Mucosa of rectum (tissue), 2 donors: Measurements from ENCODE around the gene PRKCA.

Experiments
- H3K27ac ChIP-seq, 2 donors: one replicate each; pipeline ENCODE4 v1.7.0; 2013; ENCODE audit warnings: inconsistent platforms in 2 of 2, low read depth in 2 of 2, low read length in 2 of 2
- H3K27me3 ChIP-seq, 2 donors: one replicate each; pipeline ENCODE4 v1.7.0; 2013; ENCODE audit warnings: low read length in 2 of 2; ENCODE audit not compliant: control insufficient read depth in 2 of 2, insufficient read depth in 2 of 2
- H3K36me3 ChIP-seq, 2 donors: one replicate each; pipeline ENCODE4 v1.7.0; 2013; ENCODE audit warnings: low read length in 2 of 2; ENCODE audit not compliant: control insufficient read depth in 2 of 2, insufficient read depth in 2 of 2
- H3K4me1 ChIP-seq, 2 donors: one replicate each; pipeline ENCODE4 v1.7.0; 2013; ENCODE audit warnings: low read length in 2 of 2, mild to moderate bottlenecking in 1 of 2; ENCODE audit not compliant: control insufficient read depth in 2 of 2, insufficient read depth in 2 of 2
- H3K4me3 ChIP-seq, 2 donors: one replicate each; pipeline ENCODE4 v1.7.0; 2013; ENCODE audit warnings: low read length in 2 of 2
- H3K9ac ChIP-seq, 2 donors: one replicate each; pipeline ENCODE4 v1.7.0; 2013; ENCODE audit warnings: low read length in 2 of 2, low read depth in 1 of 2, mild to moderate bottlenecking in 1 of 2
- H3K9me3 ChIP-seq, 2 donors: one replicate each; pipeline ENCODE4 v1.7.0; 2013; ENCODE audit warnings: low read length in 2 of 2; ENCODE audit not compliant: control insufficient read depth in 2 of 2
- donor health status: healthy.
- donor health status: Normal muscosa, but diverticular disease.

Gene PRKCA

GRCh38 chr17:66726846-66727245 is 424.4 kb downstream of the PRKCA start:
- Histone ChIP-seq H3K27me3 (no peaks in the 10 kb centered on the region), H3K4me3 (no peak overlapping the region), H3K36me3 (no peaks in the 10 kb centered on the region), H3K4me1 (peaks cover 19 to 25% of the 10 kb centered on the region in 2 donors), H3K9me3 (no peaks in the 10 kb centered on the region), H3K27ac (no peak overlapping the region), H3K9ac (no peak overlapping the region)

- Histone ChIP-seq H3K36me3 (peaks cover 0 to 4% of the 10 kb centered on the region in 2 donors), H3K27ac (peak overlapping the region in 1 of 2 donors; percentile 18), H3K9me3 (no peaks in the 10 kb centered on the region), H3K27me3 (no peaks in the 10 kb centered on the region), H3K4me1 (peaks cover 19 to 25% of the 10 kb centered on the region in 2 donors), H3K9ac (no peak overlapping the region), H3K4me3 (no peak overlapping the region)
Observed at GRCh38 chr17:66727634-66728570, 425.5 kb downstream of the PRKCA start.

- Histone ChIP-seq H3K4me1 (peaks cover 7 to 13% of the 10 kb centered on the region in 2 donors), H3K4me3 (no peak overlapping the region), H3K36me3 (peaks cover 3 to 4% of the 10 kb centered on the region in 2 donors), H3K27ac (no peak overlapping the region), H3K27me3 (no peaks in the 10 kb centered on the region), H3K9me3 (no peaks in the 10 kb centered on the region), H3K9ac (no peak overlapping the region)
Observed at GRCh38 chr17:66730461-66730923, 428.1 kb downstream of the PRKCA start.

GRCh38 chr17:66733759-66734158 is 431.3 kb downstream of the PRKCA start:
- H3K4me3 ChIP-seq: no peak overlapping the region
- H3K27me3 ChIP-seq: no peaks in the 10 kb centered on the region
- peaks cover 9 to 12% of the 10 kb centered on the region in 2 donors for H3K36me3 ChIP-seq
- no peaks in the 10 kb centered on the region for H3K9me3 ChIP-seq
- H3K9ac ChIP-seq: no peak overlapping the region
- no peaks in the 10 kb centered on the region for H3K4me1 ChIP-seq
- no peak overlapping the region for H3K27ac ChIP-seq

- Histone ChIP-seq H3K36me3 (peaks cover 9 to 13% of the 10 kb centered on the region in 2 donors), H3K4me3 (no peak overlapping the region), H3K27me3 (no peaks in the 10 kb centered on the region), H3K4me1 (no peaks in the 10 kb centered on the region), H3K9me3 (no peaks in the 10 kb centered on the region), H3K9ac (no peak overlapping the region), H3K27ac (no peak overlapping the region)
Observed at GRCh38 chr17:66734186-66734943, 432.0 kb downstream of the PRKCA start.

- no peak overlapping the region for H3K27ac ChIP-seq
- H3K27me3 ChIP-seq: no peaks in the 10 kb centered on the region
- no peak overlapping the region for H3K9ac ChIP-seq
- no peak overlapping the region for H3K4me3 ChIP-seq
- H3K9me3 ChIP-seq: no peaks in the 10 kb centered on the region
- H3K36me3 ChIP-seq: peaks cover 13 to 21% of the 10 kb centered on the region in 2 donors
- no peaks in the 10 kb centered on the region for H3K4me1 ChIP-seq
Observed at GRCh38 chr17:66737524-66737923, 435.1 kb downstream of the PRKCA start.

GRCh38 chr17:66738301-66738700 is 435.9 kb downstream of the PRKCA start:
- no peaks in the 10 kb centered on the region for H3K27me3 ChIP-seq
- no peak overlapping the region for H3K9ac ChIP-seq
- H3K36me3 ChIP-seq: peaks cover 15 to 23% of the 10 kb centered on the region in 2 donors
- H3K27ac ChIP-seq: no peak overlapping the region
- H3K4me3 ChIP-seq: no peak overlapping the region
- no peaks in the 10 kb centered on the region for H3K9me3 ChIP-seq
- no peaks in the 10 kb centered on the region for H3K4me1 ChIP-seq

- Histone ChIP-seq H3K27ac (no peak overlapping the region), H3K4me1 (no peaks in the 10 kb centered on the region), H3K9me3 (no peaks in the 10 kb centered on the region), H3K27me3 (no peaks in the 10 kb centered on the region), H3K4me3 (no peak overlapping the region), H3K36me3 (peaks cover 15 to 34% of the 10 kb centered on the region in 2 donors), H3K9ac (no peak overlapping the region)
Observed at GRCh38 chr17:66739553-66739952, 437.1 kb downstream of the PRKCA start.

- Histone ChIP-seq H3K9me3 (no peaks in the 10 kb centered on the region), H3K27ac (no peak overlapping the region), H3K9ac (no peak overlapping the region), H3K4me3 (no peak overlapping the region), H3K36me3 (peaks cover 15 to 38% of the 10 kb centered on the region in 2 donors), H3K4me1 (no peaks in the 10 kb centered on the region), H3K27me3 (no peaks in the 10 kb centered on the region)
Observed at GRCh38 chr17:66740226-66740625, 437.8 kb downstream of the PRKCA start.

- H3K27me3 ChIP-seq: no peaks in the 10 kb centered on the region
- no peak overlapping the region for H3K9ac ChIP-seq
- H3K4me1 ChIP-seq: no peaks in the 10 kb centered on the region
- no peaks in the 10 kb centered on the region for H3K9me3 ChIP-seq
- H3K27ac ChIP-seq: no peak overlapping the region
- no peak overlapping the region for H3K4me3 ChIP-seq
- peaks cover 6 to 36% of the 10 kb centered on the region in 2 donors for H3K36me3 ChIP-seq
Observed at GRCh38 chr17:66743511-66743910, 441.1 kb downstream of the PRKCA start.
